ENCODE measurements around the gene GRIK2. TPM values are rescaled to one million over a fixed set of nuclear protein-coding genes. Genes with fewer than 3 reads are reported as not detected.

GRIK2 gene
- total RNA-seq, 1 donor from 2014 or later: 3.7 TPM

- Histone ChIP-seq H3K9ac (ENCODE audit: low read depth in 1 of 3, low read length in 3 of 3) (no peak overlapping the region), H3K27me3 (ENCODE audit: control insufficient read depth in 3 of 3, insufficient read depth in 3 of 3, low read length in 3 of 3) (no peaks in the 10 kb centered on the region), H3K27ac (ENCODE audit: low read depth, low read length) (no peak overlapping the region), H3K36me3 (ENCODE audit: control insufficient read depth in 3 of 3, insufficient read depth in 3 of 3, low read length in 3 of 3) (no peaks in the 10 kb centered on the region), H3K4me3 (ENCODE audit: low read length in 3 of 3) (no peak overlapping the region), H3K4me1 (ENCODE audit: control insufficient read depth in 3 of 3, insufficient read depth in 3 of 3, low read length in 3 of 3) (no peaks in the 10 kb centered on the region), H3K9me3 (ENCODE audit: control insufficient read depth in 3 of 3, low read length in 3 of 3) (no peaks in the 10 kb centered on the region)
Measured at GRCh38 chr6:101595276-101595675, 201.8 kb downstream of the GRIK2 start.

- Histone ChIP-seq H3K9ac (ENCODE audit: low read depth in 1 of 3, low read length in 3 of 3) (no peak overlapping the region), H3K27ac (ENCODE audit: low read depth, low read length) (no peak overlapping the region), H3K27me3 (ENCODE audit: control insufficient read depth in 3 of 3, insufficient read depth in 3 of 3, low read length in 3 of 3) (no peaks in the 10 kb centered on the region), H3K4me3 (ENCODE audit: low read length in 3 of 3) (no peak overlapping the region), H3K4me1 (ENCODE audit: control insufficient read depth in 3 of 3, insufficient read depth in 3 of 3, low read length in 3 of 3) (no peaks in the 10 kb centered on the region), H3K9me3 (ENCODE audit: control insufficient read depth in 3 of 3, low read length in 3 of 3) (no peaks in the 10 kb centered on the region), H3K36me3 (ENCODE audit: control insufficient read depth in 3 of 3, insufficient read depth in 3 of 3, low read length in 3 of 3) (no peaks in the 10 kb centered on the region)
Measured at GRCh38 chr6:101597693-101598092, 204.2 kb downstream of the GRIK2 start.

DNA sequence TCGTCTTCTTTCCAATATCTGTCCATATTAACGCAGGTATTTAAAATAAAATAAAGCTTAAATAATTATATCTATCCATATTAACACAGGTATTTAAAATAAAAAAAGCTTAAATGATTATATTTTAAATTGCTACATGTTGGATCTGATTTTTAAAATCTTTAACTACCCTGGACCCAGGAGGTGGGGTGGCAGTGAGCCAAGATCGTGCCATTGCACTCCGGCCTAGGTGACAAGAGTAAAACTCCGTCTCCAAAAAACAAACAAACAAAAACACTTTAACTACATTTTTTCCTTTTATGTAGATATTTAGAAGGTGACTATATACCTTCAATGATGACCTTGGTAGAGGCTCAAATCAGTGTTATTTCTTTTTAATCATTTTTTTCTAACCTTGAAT lies 211.9 kb downstream of the GRIK2 start:
- Histone ChIP-seq H3K36me3 (ENCODE audit: control insufficient read depth in 3 of 3, insufficient read depth in 3 of 3, low read length in 3 of 3) (no peaks in the 10 kb centered on the region), H3K4me1 (ENCODE audit: control insufficient read depth in 3 of 3, insufficient read depth in 3 of 3, low read length in 3 of 3) (no peaks in the 10 kb centered on the region), H3K9me3 (ENCODE audit: control insufficient read depth in 3 of 3, low read length in 3 of 3) (no peaks in the 10 kb centered on the region), H3K27ac (ENCODE audit: low read depth, low read length) (no peak overlapping the region), H3K9ac (ENCODE audit: low read depth in 1 of 3, low read length in 3 of 3) (no peak overlapping the region), H3K27me3 (ENCODE audit: control insufficient read depth in 3 of 3, insufficient read depth in 3 of 3, low read length in 3 of 3) (no peaks in the 10 kb centered on the region), H3K4me3 (ENCODE audit: low read length in 3 of 3) (no peak overlapping the region)

DNA sequence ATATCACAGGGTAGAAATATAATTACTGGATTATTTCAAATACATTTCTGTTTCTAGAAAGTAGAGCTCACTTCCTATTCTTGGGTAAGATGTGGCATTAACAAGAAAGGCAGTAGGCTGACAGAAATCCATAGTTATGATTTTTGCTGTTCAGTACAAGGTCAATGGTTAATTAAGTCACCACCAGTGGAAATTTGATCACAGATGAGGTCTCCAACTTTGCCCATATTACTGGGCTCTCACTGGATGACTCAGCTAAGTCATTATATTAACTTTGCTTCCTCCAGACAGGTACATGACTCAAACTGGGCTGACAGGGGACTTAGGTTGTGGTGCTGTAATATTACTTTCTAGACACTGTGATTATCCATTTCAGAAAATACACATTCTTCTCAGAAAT lies 212.4 kb downstream of the GRIK2 start:
- no peaks in the 10 kb centered on the region for H3K9me3 ChIP-seq (ENCODE audit: control insufficient read depth in 3 of 3, low read length in 3 of 3)
- H3K4me3 ChIP-seq (ENCODE audit: low read length in 3 of 3): no peak overlapping the region
- no peak overlapping the region for H3K27ac ChIP-seq (ENCODE audit: low read depth, low read length)
- no peak overlapping the region for H3K9ac ChIP-seq (ENCODE audit: low read depth in 1 of 3, low read length in 3 of 3)
- H3K4me1 ChIP-seq (ENCODE audit: control insufficient read depth in 3 of 3, insufficient read depth in 3 of 3, low read length in 3 of 3): no peaks in the 10 kb centered on the region
- H3K27me3 ChIP-seq (ENCODE audit: control insufficient read depth in 3 of 3, insufficient read depth in 3 of 3, low read length in 3 of 3): no peaks in the 10 kb centered on the region
- H3K36me3 ChIP-seq (ENCODE audit: control insufficient read depth in 3 of 3, insufficient read depth in 3 of 3, low read length in 3 of 3): no peaks in the 10 kb centered on the region

DNA sequence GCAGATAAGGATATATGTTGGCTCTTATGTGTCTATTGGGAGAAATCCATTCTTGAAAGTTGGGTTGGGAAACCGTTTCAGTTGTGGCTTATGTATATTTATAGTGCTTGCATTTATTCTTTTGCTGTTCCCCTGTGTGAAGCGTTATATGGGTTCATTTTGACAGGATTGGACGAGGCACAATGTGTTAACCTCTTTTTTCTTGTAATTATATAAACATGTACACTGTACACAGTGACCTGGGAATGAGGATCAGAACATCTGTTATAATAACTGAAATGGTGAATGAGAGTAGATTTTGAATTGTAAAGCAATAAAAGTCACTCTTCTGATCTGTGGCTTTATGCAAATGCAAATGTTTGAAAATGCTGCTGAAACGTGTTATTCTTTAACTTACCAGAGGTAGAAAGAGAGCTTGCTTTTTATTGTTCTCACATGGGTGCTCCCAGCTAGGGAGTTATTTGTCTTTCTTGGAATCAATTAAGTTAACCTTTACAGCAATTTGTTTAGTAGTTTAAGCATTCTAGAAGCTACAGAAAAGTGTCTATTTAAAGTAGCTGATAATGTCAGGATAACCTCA lies 213.7 kb downstream of the GRIK2 start:
- no peak overlapping the region for H3K27ac ChIP-seq (ENCODE audit: low read depth, low read length)
- no peaks in the 10 kb centered on the region for H3K4me1 ChIP-seq (ENCODE audit: control insufficient read depth in 3 of 3, insufficient read depth in 3 of 3, low read length in 3 of 3)
- no peak overlapping the region for H3K9ac ChIP-seq (ENCODE audit: low read depth in 1 of 3, low read length in 3 of 3)
- no peaks in the 10 kb centered on the region for H3K27me3 ChIP-seq (ENCODE audit: control insufficient read depth in 3 of 3, insufficient read depth in 3 of 3, low read length in 3 of 3)
- H3K9me3 ChIP-seq (ENCODE audit: control insufficient read depth in 3 of 3, low read length in 3 of 3): no peaks in the 10 kb centered on the region
- no peak overlapping the region for H3K4me3 ChIP-seq (ENCODE audit: low read length in 3 of 3)
- H3K36me3 ChIP-seq (ENCODE audit: control insufficient read depth in 3 of 3, insufficient read depth in 3 of 3, low read length in 3 of 3): no peaks in the 10 kb centered on the region

GRCh38 chr6:101608703-101609102 lies 215.2 kb downstream of the GRIK2 start:
- Histone ChIP-seq H3K4me1 (ENCODE audit: control insufficient read depth in 3 of 3, insufficient read depth in 3 of 3, low read length in 3 of 3) (no peaks in the 10 kb centered on the region), H3K36me3 (ENCODE audit: control insufficient read depth in 3 of 3, insufficient read depth in 3 of 3, low read length in 3 of 3) (no peaks in the 10 kb centered on the region), H3K4me3 (ENCODE audit: low read length in 3 of 3) (no peak overlapping the region), H3K27ac (ENCODE audit: low read depth, low read length) (no peak overlapping the region), H3K9ac (ENCODE audit: low read depth in 1 of 3, low read length in 3 of 3) (no peak overlapping the region), H3K9me3 (ENCODE audit: control insufficient read depth in 3 of 3, low read length in 3 of 3) (no peaks in the 10 kb centered on the region), H3K27me3 (ENCODE audit: control insufficient read depth in 3 of 3, insufficient read depth in 3 of 3, low read length in 3 of 3) (no peaks in the 10 kb centered on the region)

GRCh38 chr6:101613556-101613955 lies 220.0 kb downstream of the GRIK2 start:
- Histone ChIP-seq H3K27me3 (ENCODE audit: control insufficient read depth in 3 of 3, insufficient read depth in 3 of 3, low read length in 3 of 3) (no peaks in the 10 kb centered on the region), H3K36me3 (ENCODE audit: control insufficient read depth in 3 of 3, insufficient read depth in 3 of 3, low read length in 3 of 3) (no peaks in the 10 kb centered on the region), H3K4me1 (ENCODE audit: control insufficient read depth in 3 of 3, insufficient read depth in 3 of 3, low read length in 3 of 3) (no peaks in the 10 kb centered on the region), H3K9me3 (ENCODE audit: control insufficient read depth in 3 of 3, low read length in 3 of 3) (no peaks in the 10 kb centered on the region), H3K27ac (ENCODE audit: low read depth, low read length) (no peak overlapping the region), H3K4me3 (ENCODE audit: low read length in 3 of 3) (no peak overlapping the region), H3K9ac (ENCODE audit: low read depth in 1 of 3, low read length in 3 of 3) (no peak overlapping the region)

DNA sequence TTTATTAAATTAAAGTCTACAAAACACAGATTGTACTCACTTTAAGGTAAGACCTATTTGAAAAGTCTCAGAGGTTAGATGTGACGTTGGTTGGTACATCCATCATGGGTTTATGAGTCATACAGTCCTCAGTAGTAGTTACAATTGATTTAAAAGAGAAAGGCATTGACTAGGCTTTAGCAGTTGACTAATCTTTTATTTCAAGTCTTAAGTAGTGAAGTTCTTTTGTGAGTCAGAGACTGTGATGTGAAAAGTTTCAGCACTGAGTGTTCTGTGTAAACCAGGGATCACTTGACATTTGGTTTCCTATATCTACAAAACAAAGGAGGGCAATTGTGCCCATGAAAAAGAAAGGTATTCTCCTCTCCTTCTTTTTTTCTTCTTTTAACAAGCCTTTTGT lies 221.3 kb downstream of the GRIK2 start:
- H3K36me3 ChIP-seq (ENCODE audit: control insufficient read depth in 3 of 3, insufficient read depth in 3 of 3, low read length in 3 of 3): no peaks in the 10 kb centered on the region
- H3K9ac ChIP-seq (ENCODE audit: low read depth in 1 of 3, low read length in 3 of 3): no peak overlapping the region
- H3K4me1 ChIP-seq (ENCODE audit: control insufficient read depth in 3 of 3, insufficient read depth in 3 of 3, low read length in 3 of 3): no peaks in the 10 kb centered on the region
- no peak overlapping the region for H3K27ac ChIP-seq (ENCODE audit: low read depth, low read length)
- H3K27me3 ChIP-seq (ENCODE audit: control insufficient read depth in 3 of 3, insufficient read depth in 3 of 3, low read length in 3 of 3): no peaks in the 10 kb centered on the region
- H3K4me3 ChIP-seq (ENCODE audit: low read length in 3 of 3): no peak overlapping the region
- no peaks in the 10 kb centered on the region for H3K9me3 ChIP-seq (ENCODE audit: control insufficient read depth in 3 of 3, low read length in 3 of 3)

GRCh38 chr6:101626269-101626668 lies 232.8 kb downstream of the GRIK2 start:
- no peaks in the 10 kb centered on the region for H3K4me1 ChIP-seq (ENCODE audit: control insufficient read depth in 3 of 3, insufficient read depth in 3 of 3, low read length in 3 of 3)
- no peak overlapping the region for H3K9ac ChIP-seq (ENCODE audit: low read depth in 1 of 3, low read length in 3 of 3)
- no peak overlapping the region for H3K27ac ChIP-seq (ENCODE audit: low read depth, low read length)
- H3K27me3 ChIP-seq (ENCODE audit: control insufficient read depth in 3 of 3, insufficient read depth in 3 of 3, low read length in 3 of 3): no peaks in the 10 kb centered on the region
- no peak overlapping the region for H3K4me3 ChIP-seq (ENCODE audit: low read length in 3 of 3)
- no peaks in the 10 kb centered on the region for H3K36me3 ChIP-seq (ENCODE audit: control insufficient read depth in 3 of 3, insufficient read depth in 3 of 3, low read length in 3 of 3)
- H3K9me3 ChIP-seq (ENCODE audit: control insufficient read depth in 3 of 3, low read length in 3 of 3): no peaks in the 10 kb centered on the region

DNA sequence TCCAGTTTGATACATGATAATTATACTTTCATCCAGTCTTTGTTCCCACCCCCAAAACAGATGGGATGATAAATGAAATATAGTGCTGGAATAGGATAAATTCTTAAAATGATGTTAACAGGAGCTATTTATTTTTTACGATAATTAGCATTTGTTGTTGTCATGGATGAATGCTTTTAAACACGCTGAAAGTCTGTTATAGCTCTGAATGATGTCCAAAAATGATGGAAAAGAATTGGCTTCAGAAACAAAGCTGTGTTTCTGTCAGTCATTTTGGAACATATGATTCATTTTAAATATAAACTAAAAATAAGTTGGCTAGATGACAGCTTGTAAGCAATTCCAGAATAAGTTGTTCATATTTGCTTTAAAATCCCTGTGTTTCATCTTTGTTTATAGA lies 237.4 kb downstream of the GRIK2 start:
- Histone ChIP-seq H3K36me3 (ENCODE audit: control insufficient read depth in 3 of 3, insufficient read depth in 3 of 3, low read length in 3 of 3) (no peaks in the 10 kb centered on the region), H3K27me3 (ENCODE audit: control insufficient read depth in 3 of 3, insufficient read depth in 3 of 3, low read length in 3 of 3) (no peaks in the 10 kb centered on the region), H3K27ac (ENCODE audit: low read depth, low read length) (no peak overlapping the region), H3K9ac (ENCODE audit: low read depth in 1 of 3, low read length in 3 of 3) (no peak overlapping the region), H3K4me3 (ENCODE audit: low read length in 3 of 3) (no peak overlapping the region), H3K4me1 (ENCODE audit: control insufficient read depth in 3 of 3, insufficient read depth in 3 of 3, low read length in 3 of 3) (no peaks in the 10 kb centered on the region), H3K9me3 (ENCODE audit: control insufficient read depth in 3 of 3, low read length in 3 of 3) (no peaks in the 10 kb centered on the region)

DNA sequence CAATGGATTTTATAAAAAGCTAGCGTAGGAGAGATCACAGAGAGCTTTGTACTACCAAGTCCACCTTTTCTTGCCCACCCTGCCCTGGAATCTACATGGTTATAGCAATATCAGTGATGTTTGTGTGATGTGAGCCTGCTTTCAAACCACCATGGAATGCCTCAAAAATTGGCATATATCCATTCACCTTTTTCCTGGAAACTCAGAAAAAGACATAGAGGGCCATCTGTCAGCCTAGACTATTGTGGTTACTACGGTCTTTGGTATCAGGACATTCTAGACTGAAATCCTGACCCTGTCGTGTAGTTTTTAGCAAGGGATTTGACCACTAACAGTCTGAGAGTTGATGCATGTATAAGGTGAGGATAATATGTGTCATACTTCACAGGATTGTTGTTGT lies 239.6 kb downstream of the GRIK2 start:
- no peaks in the 10 kb centered on the region for H3K4me1 ChIP-seq (ENCODE audit: control insufficient read depth in 3 of 3, insufficient read depth in 3 of 3, low read length in 3 of 3)
- H3K27ac ChIP-seq (ENCODE audit: low read depth, low read length): no peak overlapping the region
- no peaks in the 10 kb centered on the region for H3K36me3 ChIP-seq (ENCODE audit: control insufficient read depth in 3 of 3, insufficient read depth in 3 of 3, low read length in 3 of 3)
- H3K9me3 ChIP-seq (ENCODE audit: control insufficient read depth in 3 of 3, low read length in 3 of 3): no peaks in the 10 kb centered on the region
- no peak overlapping the region for H3K4me3 ChIP-seq (ENCODE audit: low read length in 3 of 3)
- no peaks in the 10 kb centered on the region for H3K27me3 ChIP-seq (ENCODE audit: control insufficient read depth in 3 of 3, insufficient read depth in 3 of 3, low read length in 3 of 3)
- H3K9ac ChIP-seq (ENCODE audit: low read depth in 1 of 3, low read length in 3 of 3): no peak overlapping the region

All from skeletal muscle tissue (tissue), 4 donors.